Colon (tissue), 2 donors: ENCODE data around the gene CDC42EP4.
"Not testable (repeated sequence)": the region's sequence is repeated elsewhere in the genome, so short reads cannot be mapped to it uniquely, and the experiment has no call there.

Experiments
- FAIRE-seq: peaks from 2 replicates; lab custom pipeline; 2012; peaks lifted over from hg19 to GRCh38; lab: Jason Lieb, UNC
- donor health status: control.
- donor health status: control.

CDC42EP4 gene

GRCh38 chr17:73278465-73279453, 33.0 kb downstream of the CDC42EP4 start:
- no peak for FAIRE-seq

DNA sequence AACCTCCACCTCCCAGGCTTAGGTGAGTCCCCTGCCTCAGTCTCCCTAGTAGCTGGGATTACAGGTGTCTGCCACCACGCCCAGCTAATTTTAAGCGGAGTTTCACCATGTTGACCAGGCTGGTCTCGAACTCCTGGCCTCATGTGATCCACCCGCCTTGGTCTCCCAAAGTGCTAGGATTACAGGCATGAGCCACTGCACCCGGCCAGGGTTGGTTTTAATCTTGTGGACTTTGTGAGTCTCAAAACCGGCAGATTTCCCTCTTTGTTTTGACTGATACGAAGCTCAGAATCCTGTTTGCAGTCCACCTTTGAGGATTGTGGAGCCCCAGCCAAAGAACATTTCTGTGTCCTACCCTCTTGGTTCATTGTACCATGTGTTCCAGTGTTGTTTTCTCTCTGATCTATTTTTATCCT, 33.7 kb downstream of the CDC42EP4 start:
- no peak for FAIRE-seq

- no peak for FAIRE-seq
Observed at GRCh38 chr17:73274490-73274889, 37.3 kb downstream of the CDC42EP4 start.

GRCh38 chr17:73272906-73273218, 38.9 kb downstream of the CDC42EP4 start:
- no peak for FAIRE-seq

- no peak for FAIRE-seq
Observed at GRCh38 chr17:73271072-73271471, 40.7 kb downstream of the CDC42EP4 start.

DNA sequence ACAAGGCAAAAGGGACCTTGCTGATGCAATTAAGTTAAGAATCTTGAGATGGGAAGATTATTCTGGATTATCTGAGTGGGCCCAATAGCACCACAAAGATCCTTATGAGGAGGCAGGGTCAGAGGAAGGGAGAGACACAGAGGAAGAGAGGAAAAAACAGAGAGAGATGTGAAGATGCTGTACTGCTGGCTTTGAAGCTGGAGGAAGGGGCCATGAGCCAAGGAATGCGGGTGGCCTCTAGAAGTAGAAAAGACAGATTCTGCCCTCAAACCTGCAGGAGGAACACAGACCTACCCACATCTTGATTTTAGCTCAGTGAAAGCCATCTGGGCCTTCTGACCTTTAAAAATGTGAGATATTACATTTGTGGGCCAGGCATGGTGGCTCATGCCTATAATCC, 42.0 kb downstream of the CDC42EP4 start:
- FAIRE-seq: no peak

GRCh38 chr17:73269329-73269615, 42.5 kb downstream of the CDC42EP4 start:
- no peak for FAIRE-seq

GRCh38 chr17:73268582-73269328, 43.0 kb downstream of the CDC42EP4 start:
- FAIRE-seq: no peak

GRCh38 chr17:73267648-73268537, 43.9 kb downstream of the CDC42EP4 start:
- no peak for FAIRE-seq

DNA sequence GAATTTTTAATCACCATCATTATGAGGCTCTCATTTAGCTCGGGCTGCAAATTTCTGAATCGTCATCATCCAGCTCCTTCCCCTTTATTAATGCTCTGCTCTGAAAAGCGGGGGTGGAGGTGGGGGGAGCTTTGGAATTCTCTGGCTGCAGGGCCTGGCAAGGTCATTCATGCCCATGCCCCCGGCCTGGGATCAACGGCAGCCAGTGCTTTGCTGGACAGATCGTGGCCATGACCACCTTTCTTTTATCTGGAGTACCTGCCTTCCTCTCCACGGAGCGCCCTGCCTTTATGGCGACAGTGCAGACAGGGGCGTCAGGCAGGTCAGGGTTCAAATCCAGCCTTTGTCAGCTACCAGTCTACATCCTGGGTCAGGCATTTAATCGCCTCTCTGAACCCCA, 45.0 kb downstream of the CDC42EP4 start:
- FAIRE-seq: no peak

- no peak for FAIRE-seq
Observed at GRCh38 chr17:73265646-73266640, 45.9 kb downstream of the CDC42EP4 start.

DNA sequence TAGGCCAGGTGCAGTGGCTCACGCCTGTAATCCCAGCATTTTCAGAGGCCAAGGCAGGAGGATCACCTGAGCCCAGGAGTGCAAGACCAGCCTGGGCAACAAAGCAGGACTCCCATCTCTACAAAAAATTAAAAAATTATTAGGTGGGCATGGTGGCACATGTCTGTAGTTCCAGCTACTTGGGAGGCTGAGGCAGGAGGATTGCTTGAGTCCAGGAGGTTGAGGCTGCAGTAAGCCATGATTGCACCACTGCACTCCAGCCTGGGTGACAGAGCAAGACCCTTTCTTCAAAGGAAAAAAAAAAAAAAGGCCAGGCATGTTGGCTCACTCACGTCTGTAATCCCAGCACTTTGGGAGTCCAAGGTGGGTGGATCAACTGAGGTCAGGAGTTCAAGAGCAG, 47.4 kb downstream of the CDC42EP4 start:
- not testable (repeated sequence) for FAIRE-seq

GRCh38 chr17:73262676-73263642, 48.8 kb downstream of the CDC42EP4 start:
- FAIRE-seq: no peak

DNA sequence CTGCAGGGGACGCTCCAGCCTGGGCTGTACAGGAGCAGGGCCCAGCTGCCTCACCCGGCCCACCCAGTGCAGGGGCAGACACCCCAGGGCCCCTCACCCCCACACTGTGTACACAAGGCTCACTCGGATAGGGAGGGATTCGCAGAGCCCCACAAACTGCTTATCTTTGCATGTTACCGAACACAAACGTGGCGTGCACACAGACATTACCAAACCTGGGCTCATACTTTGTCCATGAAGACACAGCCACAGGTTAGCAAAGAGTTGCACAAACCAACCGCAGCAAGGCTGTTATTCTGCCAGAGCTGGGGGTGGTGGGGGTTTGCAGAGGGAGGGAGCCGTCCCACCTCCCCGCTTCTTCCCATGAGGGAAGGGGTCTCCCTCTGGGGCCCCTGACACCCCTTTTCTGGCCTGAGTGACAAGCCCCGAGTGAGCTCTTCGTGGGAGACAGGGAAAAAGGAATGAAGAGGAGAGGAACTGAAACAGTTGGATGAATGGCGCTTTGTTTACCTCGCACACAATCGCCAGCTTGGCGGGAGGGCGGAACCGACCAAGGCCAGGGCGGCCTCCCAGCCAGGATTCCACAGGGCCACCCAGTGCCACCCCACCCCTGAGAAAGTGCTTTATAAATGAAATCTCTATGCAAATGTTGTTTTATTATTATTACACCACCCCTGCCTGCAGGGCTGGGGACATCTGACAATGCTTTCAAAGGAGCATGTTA, 49.7 kb downstream of the CDC42EP4 start:
- no peak for FAIRE-seq

- no peak for FAIRE-seq
Observed at GRCh38 chr17:73261617-73261951, 50.2 kb downstream of the CDC42EP4 start, which contains the start of gene CPSF4L. TSS of gene CPSF4L (minus strand) at chr17:73261880. CDS start at chr17:73261818, 62 bp downstream.

DNA sequence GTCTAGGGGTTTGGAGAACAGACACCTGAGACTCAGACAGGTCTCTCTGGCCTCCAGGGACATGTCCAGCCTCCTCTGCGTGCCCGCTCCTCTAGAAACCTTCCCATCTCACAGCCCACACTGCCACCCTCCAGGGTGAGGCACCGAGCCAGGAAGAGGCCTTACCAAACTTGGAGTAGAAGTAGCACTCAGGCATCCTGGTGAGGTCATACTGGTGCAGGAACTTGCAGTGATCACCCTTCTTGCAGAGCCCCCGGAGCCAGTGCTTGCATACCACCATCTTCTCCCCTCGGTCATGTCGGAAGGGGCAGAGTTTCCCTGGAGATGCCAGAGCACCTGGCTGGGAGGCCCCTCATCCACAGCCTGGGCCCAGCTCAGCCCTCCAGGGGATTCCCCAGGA, 54.3 kb downstream of the CDC42EP4 start:
- FAIRE-seq: no peak

DNA sequence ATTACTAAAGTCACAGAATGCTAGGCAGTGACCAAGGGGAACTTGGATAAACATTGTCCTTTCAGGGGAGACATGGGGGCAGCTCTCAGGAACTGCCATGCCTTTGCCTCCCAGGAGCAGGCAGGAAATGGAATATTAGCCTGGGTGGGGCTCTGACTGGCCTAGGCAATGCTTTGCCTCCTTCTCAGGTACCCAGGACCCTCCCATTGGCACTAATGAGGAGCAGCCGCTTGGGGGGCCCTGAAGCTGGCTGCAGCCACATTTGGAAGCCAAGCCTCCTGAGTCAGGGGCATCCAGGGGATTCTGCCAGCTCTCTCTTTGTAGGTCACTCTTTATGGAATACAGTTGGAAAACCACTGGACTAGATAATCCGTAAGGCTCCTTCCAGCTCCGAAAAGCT, 55.6 kb downstream of the CDC42EP4 start:
- no peak for FAIRE-seq

DNA sequence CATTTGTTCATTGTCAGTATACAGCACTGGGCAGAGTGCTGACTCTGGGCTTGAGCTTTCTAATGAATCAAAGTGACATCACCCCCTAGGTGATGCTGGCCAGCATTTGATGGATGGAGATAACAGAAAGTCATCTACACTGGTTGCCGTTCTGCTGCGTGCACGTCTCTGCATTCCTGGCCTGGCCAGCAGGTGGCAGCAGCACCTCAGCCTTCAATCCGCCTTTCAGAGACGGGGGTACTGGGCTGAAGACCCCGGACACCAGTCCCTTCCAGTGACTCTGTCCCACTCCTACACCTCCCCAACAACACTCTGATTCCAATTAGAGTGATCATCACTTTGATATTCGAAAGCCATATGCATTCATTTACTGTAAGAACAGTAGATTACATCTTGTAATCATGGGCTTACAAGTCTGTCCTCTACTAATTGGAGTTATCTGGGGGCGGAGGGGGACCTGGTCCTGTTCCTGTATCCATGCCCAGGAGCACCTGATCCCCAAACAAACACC, 56.1 kb downstream of the CDC42EP4 start:
- no peak for FAIRE-seq

DNA sequence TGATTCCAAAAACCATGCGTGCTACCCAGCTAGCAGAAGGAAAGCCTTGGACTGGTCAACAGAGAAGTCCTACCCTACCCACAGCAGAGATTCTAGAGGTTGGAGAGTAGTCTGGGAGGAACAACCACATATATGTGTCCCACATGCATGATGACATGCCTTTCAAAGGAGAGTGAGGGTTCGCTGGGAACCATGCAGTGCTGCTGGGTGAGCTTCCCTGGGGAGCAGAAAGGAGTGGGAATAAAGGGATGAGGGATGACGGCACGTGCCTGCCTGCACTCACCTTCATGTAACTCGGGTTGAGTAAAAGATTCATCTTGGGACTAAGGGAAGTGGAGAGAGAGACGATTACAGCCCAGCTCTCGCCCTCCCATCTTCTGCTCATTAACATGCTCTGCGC, 59.9 kb downstream of the CDC42EP4 start:
- no peak for FAIRE-seq
